Glutamatergic neuron (in vitro differentiated cells): ENCODE data around the gene PKP3. TPM values are rescaled to one million over a fixed set of nuclear protein-coding genes. Genes with fewer than 3 reads are reported as not detected.
A peak's percentile ranks its signal among the peaks of the same experiment; 100 is the strongest.

Experiments used
- DNase-seq: peaks from one replicate; pipeline ENCODE4 v3.0.0; 2022
- H3K27ac Mint-ChIP-seq: one replicate; pipeline ENCODE4 v1.8.0; 2020; ENCODE audit warnings: mild to moderate bottlenecking, mixed read lengths, inconsistent platforms; ENCODE audit not compliant: unreplicated experiment
- H3K27me3 Mint-ChIP-seq: one replicate; pipeline ENCODE4 v1.8.0; 2020; ENCODE audit warnings: mild to moderate bottlenecking, moderate library complexity, mixed read lengths, inconsistent platforms; ENCODE audit not compliant: unreplicated experiment
- H3K36me3 Mint-ChIP-seq: one replicate; pipeline ENCODE4 v1.8.0; 2020; ENCODE audit warnings: mild to moderate bottlenecking, mixed read lengths, inconsistent platforms; ENCODE audit not compliant: unreplicated experiment
- H3K4me1 Mint-ChIP-seq: one replicate; pipeline ENCODE4 v1.8.0; 2020; ENCODE audit warnings: mild to moderate bottlenecking, low read depth, mixed read lengths, inconsistent platforms; ENCODE audit not compliant: unreplicated experiment
- H3K4me3 Mint-ChIP-seq: one replicate; pipeline ENCODE4 v1.8.0; 2020; ENCODE audit warnings: mild to moderate bottlenecking, mixed read lengths, inconsistent platforms; ENCODE audit not compliant: unreplicated experiment
- H3K9me3 Mint-ChIP-seq: one replicate; pipeline ENCODE4 v1.8.0; 2020; ENCODE audit warnings: mild to moderate bottlenecking, moderate library complexity, mixed read lengths, inconsistent platforms; ENCODE audit not compliant: unreplicated experiment
- CTCF ChIP-seq: fragments of 200-600 bp; sonication (generic); IDR thresholded peaks from one replicate; pipeline ENCODE4 v1.5.0; 2021; ENCODE audit not compliant: partially characterized antibody, unreplicated experiment
- total RNA-seq: library from RNA; stranded (reverse); fragmentation: NEBNext Ultra II Directional; extraction: Animal tissue kit (Norgen Biotek cat#: 25700); gene quantifications from one replicate; pipeline ENCODE4 v1.2.1, GENCODE V29; 2021; ENCODE audit not compliant: unreplicated experiment

The PKP3 gene
- total RNA-seq, 1 donor from 2014 or later, result not detected

- no peak for DNase-seq
- H3K4me3 Mint-ChIP-seq, result no peak overlapping the region
- H3K36me3 Mint-ChIP-seq, result peaks cover 4% of the 10 kb centered on the region
- peaks cover 19% of the 10 kb centered on the region for H3K9me3 Mint-ChIP-seq
- no peak overlapping the region for H3K27ac Mint-ChIP-seq
- H3K27me3 Mint-ChIP-seq, result peaks cover 26% of the 10 kb centered on the region
- H3K4me1 Mint-ChIP-seq, result peaks cover 9% of the 10 kb centered on the region
- no peak for TF ChIP-seq CTCF
These were observed 20.9 kb upstream of the PKP3 start for GRCh38 chr11:372809-373715.

- Mint-ChIP-seq H3K4me3 (no peak overlapping the region), H3K36me3 (peaks cover 13% of the 10 kb centered on the region), H3K4me1 (peaks cover 9% of the 10 kb centered on the region), H3K27ac (no peak overlapping the region), H3K9me3 (peaks cover 24% of the 10 kb centered on the region), H3K27me3 (peaks cover 32% of the 10 kb centered on the region)
- DNase-seq, result peak; percentile 9
- TF ChIP-seq CTCF, result no peak
These were observed 20.1 kb upstream of the PKP3 start for GRCh38 chr11:373716-374551.

GRCh38 chr11:375065-376025 lies 18.7 kb upstream of the PKP3 start:
- Mint-ChIP-seq H3K27me3 (peaks cover 29% of the 10 kb centered on the region), H3K4me3 (no peak overlapping the region), H3K9me3 (peaks cover 22% of the 10 kb centered on the region), H3K4me1 (peaks cover 8% of the 10 kb centered on the region), H3K27ac (no peak overlapping the region), H3K36me3 (peaks cover 13% of the 10 kb centered on the region)
- peak; percentile 19 for DNase-seq
- TF ChIP-seq CTCF, result no peak

GRCh38 chr11:376531-377173 lies 17.4 kb upstream of the PKP3 start:
- no peak for TF ChIP-seq CTCF
- H3K27ac Mint-ChIP-seq, result no peak overlapping the region
- peaks cover 4% of the 10 kb centered on the region for H3K4me1 Mint-ChIP-seq
- peaks cover 13% of the 10 kb centered on the region for H3K36me3 Mint-ChIP-seq
- H3K4me3 Mint-ChIP-seq, result no peak overlapping the region
- H3K27me3 Mint-ChIP-seq, result peaks cover 22% of the 10 kb centered on the region
- DNase-seq, result peak; percentile 17
- H3K9me3 Mint-ChIP-seq, result peaks cover 17% of the 10 kb centered on the region
